ENCODE measurements around the gene ADGRV1.

- no peak for TF ChIP-seq ZNF274 (IDR thresholded peaks at IDR 0.05; ENCODE audit: low read depth, low read length)
- TF ChIP-seq YY1 (IDR thresholded peaks at IDR 0.05; ENCODE audit: insufficient read depth, insufficient read length), result no peak
- no peak for TF ChIP-seq SUZ12 (IDR thresholded peaks at IDR 0.05; ENCODE audit: extremely low read depth, insufficient read depth, insufficient read length)
Measured at GRCh38 chr5:90783460-90784333, 225.1 kb downstream of the ADGRV1 start.
